WTC11 (cell line): ENCODE results near the gene MRPS18B. TPM values are rescaled to one million over a fixed set of nuclear protein-coding genes. Genes with fewer than 3 reads are reported as not detected.

Source experiments
- AR ChIP-seq: fragments of 250-450 bp; sonication (Bioruptor Pico); IDR thresholded peaks from 2 replicates; pipeline ENCODE4 v1.9.0; 2021; ENCODE audit warnings: mild to moderate bottlenecking
- ARID4B ChIP-seq: sonication (generic); formaldehyde crosslinking; IDR thresholded peaks from 2 replicates; pipeline ENCODE4 v1.8.0; 2023; ENCODE audit warnings: missing genetic modification reagents, mild to moderate bottlenecking, borderline replicate concordance
- CREB1 ChIP-seq: sonication (generic); formaldehyde crosslinking; IDR thresholded peaks from 2 replicates; pipeline ENCODE4 v1.8.0; 2023; ENCODE audit warnings: mild to moderate bottlenecking, missing genetic modification reagents
- FOXP1 ChIP-seq: sonication (generic); formaldehyde crosslinking; IDR thresholded peaks from 2 replicates; pipeline ENCODE4 v1.8.0; 2022; ENCODE audit warnings: missing genetic modification reagents, mild to moderate bottlenecking, moderate library complexity, borderline replicate concordance
- GABPB1 ChIP-seq: sonication (generic); formaldehyde crosslinking; IDR thresholded peaks from 2 replicates; pipeline ENCODE4 v1.8.1; 2023; ENCODE audit warnings: mild to moderate bottlenecking, missing genetic modification reagents
- JUN ChIP-seq: sonication (generic); formaldehyde crosslinking; IDR thresholded peaks from 2 replicates; pipeline ENCODE4 v1.8.0; 2023; ENCODE audit warnings: mild to moderate bottlenecking, missing genetic modification reagents
- KAT7 ChIP-seq: sonication (generic); formaldehyde crosslinking; IDR thresholded peaks from 2 replicates; pipeline ENCODE4 v1.8.1; 2023; ENCODE audit warnings: missing genetic modification reagents, mild to moderate bottlenecking, borderline replicate concordance
- NR1H2 ChIP-seq: sonication (generic); formaldehyde crosslinking; IDR thresholded peaks from 2 replicates; pipeline ENCODE4 v1.9.0; 2021; ENCODE audit warnings: mild to moderate bottlenecking, moderate library complexity, missing genetic modification reagents
- SMAD4 ChIP-seq: sonication (generic); formaldehyde crosslinking; IDR thresholded peaks from 2 replicates; pipeline ENCODE4 v1.8.0; 2022; ENCODE audit warnings: mild to moderate bottlenecking, missing genetic modification reagents
- ZNF263 ChIP-seq: sonication (generic); formaldehyde crosslinking; IDR thresholded peaks from 2 replicates; pipeline ENCODE4 v1.8.1; 2022; ENCODE audit warnings: low read depth, mild to moderate bottlenecking, moderate library complexity, missing genetic modification reagents
- ZNF425 ChIP-seq: fragments of 250-450 bp; sonication (Bioruptor Pico); conservative IDR thresholded peaks from 2 replicates; pipeline ENCODE4 v1.9.0; 2021; ENCODE audit warnings: mild to moderate bottlenecking
- total RNA-seq: library from RNA; stranded (reverse); gene quantifications from 3 replicates; pipeline ENCODE4 v1.2.3, GENCODE V29; 2021
- TF ChIP-seq, protein P1 (sequence below): fragments of 250-450 bp; sonication (Bioruptor Pico); IDR thresholded peaks from 2 replicates; pipeline ENCODE4 v1.8.0; 2021; ENCODE audit warnings: mild to moderate bottlenecking

The MRPS18B gene
- total RNA-seq, 1 experiment from 2014 or later = 67.8 TPM

GRCh38 chr6:30615958-30616810 lies 1.5 kb upstream of the MRPS18B start (continued):
- TF ChIP-seq ZNF263 (CRISPR knock-in tag) (no peak), FOXP1 (CRISPR knock-in tag) (no peak), AR (CRISPR knock-in tag) (peak; percentile 4; the same call in 1 of the 2 replicates), KAT7 (CRISPR knock-in tag) (0 out of 2 replicates have a peak, but pooled peaks have one; percentile 8), GABPB1 (CRISPR knock-in tag) (peak; percentile 48; the same call in 1 of the 2 replicates), ZNF425 (CRISPR knock-in tag) (peak; percentile 10; the same call in 1 of the 2 replicates), JUN (CRISPR knock-in tag) (no peak), ARID4B (0 out of 2 replicates have a peak, but pooled peaks have one; percentile 26), NR1H2 (CRISPR knock-in tag) (no peak), SMAD4 (CRISPR knock-in tag) (no peak), CREB1 (CRISPR knock-in tag) (no peak)
- TF ChIP-seq, protein P1, sequence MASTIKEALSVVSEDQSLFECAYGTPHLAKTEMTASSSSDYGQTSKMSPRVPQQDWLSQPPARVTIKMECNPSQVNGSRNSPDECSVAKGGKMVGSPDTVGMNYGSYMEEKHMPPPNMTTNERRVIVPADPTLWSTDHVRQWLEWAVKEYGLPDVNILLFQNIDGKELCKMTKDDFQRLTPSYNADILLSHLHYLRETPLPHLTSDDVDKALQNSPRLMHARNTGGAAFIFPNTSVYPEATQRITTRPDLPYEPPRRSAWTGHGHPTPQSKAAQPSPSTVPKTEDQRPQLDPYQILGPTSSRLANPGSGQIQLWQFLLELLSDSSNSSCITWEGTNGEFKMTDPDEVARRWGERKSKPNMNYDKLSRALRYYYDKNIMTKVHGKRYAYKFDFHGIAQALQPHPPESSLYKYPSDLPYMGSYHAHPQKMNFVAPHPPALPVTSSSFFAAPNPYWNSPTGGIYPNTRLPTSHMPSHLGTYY (CRISPR knock-in tag) = no peak; the same call in 1 of the 2 replicates
- TF ChIP-seq, all 79 proteins: peak for 13
